Stomach (tissue), 9 donors: ENCODE measurements around the gene GNAS-AS1. TPM values are rescaled to one million over a fixed set of nuclear protein-coding genes. Genes with fewer than 3 reads are reported as not detected.

Experiments
- DNase-seq, 2 donors: peaks; one replicate each; pipeline versions ENCODE4 v3.0.0 to v3.0.0-alpha.2; 2013 to 2019
- H3K27ac ChIP-seq, 5 donors: fragments of 200-600 bp in 4 of 5; sonication (generic) in 4 of 5; one replicate each; pipeline ENCODE4 v1.5.1; 2013 to 2019; ENCODE audit warnings: mild to moderate bottlenecking in 1 of 5, moderate library complexity in 1 of 5
- H3K27me3 ChIP-seq, 3 donors: fragments of 200-600 bp; sonication (generic); one replicate each; pipeline ENCODE4 v1.5.1; 2017 to 2019; ENCODE audit warnings: mixed run types in 1 of 3
- H3K36me3 ChIP-seq, 4 donors: fragments of 200-600 bp; sonication (generic); 1 replicate in 3 of 4; 2 replicates in 1 of 4; pipeline ENCODE4 v1.5.1; 2016 to 2019
- H3K4me1 ChIP-seq, 4 donors: fragments of 200-600 bp; sonication (generic); one replicate each; pipeline ENCODE4 v1.5.1; 2016 to 2019
- H3K4me3 ChIP-seq, 4 donors: fragments of 200-600 bp; sonication (generic) in 3 of 4; one replicate each; pipeline ENCODE4 v1.5.1; 2016 to 2019; ENCODE audit warnings: mild to moderate bottlenecking in 1 of 4
- H3K9me3 ChIP-seq, 4 donors: fragments of 200-600 bp; sonication (generic); one replicate each; pipeline ENCODE4 v1.5.1; 2016 to 2019
- EP300 ChIP-seq: sonication (generic); formaldehyde crosslinking; IDR thresholded peaks from one replicate; pipeline ENCODE4 v1.6.1; 2017; ENCODE audit warnings: antibody characterized with exemption
- POLR2A ChIP-seq, 4 donors: fragments of 450-650 bp; IDR thresholded peaks; one replicate each; pipeline ENCODE4 v1.6.1; 2016; ENCODE audit warnings: antibody characterized with exemption in 4 of 4, control low read depth in 2 of 4, mild to moderate bottlenecking in 1 of 4, moderate library complexity in 1 of 4
- POLR2AphosphoS5 ChIP-seq, 3 donors: sonication (generic); formaldehyde crosslinking; IDR thresholded peaks; one replicate each; pipeline ENCODE4 v1.6.1; 2016; ENCODE audit warnings: antibody characterized with exemption in 3 of 3
- WGBS, 5 donors: extraction: QIAGEN DNeasy Blood & Tissue Kit in 3 of 5; methylation state at CpG; one replicate each; pipeline versions ENCODE4 v1.1.5 to v1.1.7; 2013 to 2018; 5-methylcytosine and 5-hydroxymethylcytosine counted together
- intact Hi-C: fragments of 100-400 bp; cut with DNase I; formaldehyde crosslinking; loops from one replicate; pipeline ENCODE4 v1.15.1; 2023; ENCODE audit warnings: low total_unique reads
- polyA plus RNA-seq, 3 donors: library from polyadenylated mRNA; stranded (reverse); fragments of 200-250 nt; gene quantifications; one replicate each; pipeline ENCODE4 v1.2.3, GENCODE V29; 2013
- total RNA-seq, 5 donors: library from RNA; depleted of rRNA; stranded (reverse); fragments of >200 nt; gene quantifications; one replicate each; pipeline versions ENCODE4 v1.1.0 to v1.2.3, GENCODE V29; 2014 to 2016
- TF ChIP-seq, protein P1 (sequence below), 7 experiments: fragments of 450-650 bp in 4 of 7; fragments of 200-600 bp in 3 of 7; sonication (generic) in 3 of 7; IDR thresholded peaks; one replicate each; pipeline ENCODE4 v1.5.1; 2016 to 2019; ENCODE audit warnings: antibody characterized with exemption in 7 of 7, control low read depth in 2 of 7, mild to moderate bottlenecking in 1 of 7
- donor health status: healthy with polysubstance abuse.
- donor health status: Bipolar disorder and iron deficiency.
- donor health status: healthy.

The GNAS-AS1 gene
- total and polyA plus RNA-seq, 8 donors: 0.15 to 45.5 (median 1.8) TPM; not detected in 4

DNA sequence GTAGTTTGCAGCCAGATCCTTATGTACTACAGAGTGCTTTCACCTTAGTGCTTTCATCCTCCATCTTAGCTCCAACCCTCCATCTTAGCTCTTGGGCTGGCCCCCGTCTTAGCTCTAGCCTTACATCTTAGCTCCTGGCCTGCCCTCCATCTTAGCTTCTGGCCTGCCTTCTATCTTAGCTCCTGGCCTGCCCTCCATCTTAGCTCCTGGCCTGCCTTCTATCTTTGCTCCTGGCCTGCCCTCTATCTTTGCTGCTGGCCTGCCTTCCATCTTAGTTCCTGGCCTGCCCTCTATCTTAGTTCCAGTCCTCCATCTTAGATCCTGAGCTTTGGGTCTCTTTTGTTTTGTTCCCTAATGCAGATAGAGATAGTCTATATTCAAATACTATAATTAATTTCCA, 23.8 kb upstream of the GNAS-AS1 start:
- peaks cover 0 to 4% (median 0%) of the 10 kb centered on the region in 4 donors for H3K4me1 ChIP-seq
- TF ChIP-seq, protein P1, sequence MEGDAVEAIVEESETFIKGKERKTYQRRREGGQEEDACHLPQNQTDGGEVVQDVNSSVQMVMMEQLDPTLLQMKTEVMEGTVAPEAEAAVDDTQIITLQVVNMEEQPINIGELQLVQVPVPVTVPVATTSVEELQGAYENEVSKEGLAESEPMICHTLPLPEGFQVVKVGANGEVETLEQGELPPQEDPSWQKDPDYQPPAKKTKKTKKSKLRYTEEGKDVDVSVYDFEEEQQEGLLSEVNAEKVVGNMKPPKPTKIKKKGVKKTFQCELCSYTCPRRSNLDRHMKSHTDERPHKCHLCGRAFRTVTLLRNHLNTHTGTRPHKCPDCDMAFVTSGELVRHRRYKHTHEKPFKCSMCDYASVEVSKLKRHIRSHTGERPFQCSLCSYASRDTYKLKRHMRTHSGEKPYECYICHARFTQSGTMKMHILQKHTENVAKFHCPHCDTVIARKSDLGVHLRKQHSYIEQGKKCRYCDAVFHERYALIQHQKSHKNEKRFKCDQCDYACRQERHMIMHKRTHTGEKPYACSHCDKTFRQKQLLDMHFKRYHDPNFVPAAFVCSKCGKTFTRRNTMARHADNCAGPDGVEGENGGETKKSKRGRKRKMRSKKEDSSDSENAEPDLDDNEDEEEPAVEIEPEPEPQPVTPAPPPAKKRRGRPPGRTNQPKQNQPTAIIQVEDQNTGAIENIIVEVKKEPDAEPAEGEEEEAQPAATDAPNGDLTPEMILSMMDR (IDR thresholded peaks at IDR 0.05): no peak
- TF ChIP-seq POLR2A (IDR thresholded peaks at IDR 0.05): no peak
- TF ChIP-seq POLR2AphosphoS5 (IDR thresholded peaks at IDR 0.05): no peak
- TF ChIP-seq EP300: no peak
- no peak for DNase-seq
- H3K4me3 ChIP-seq: no peak overlapping the region
- no peaks in the 10 kb centered on the region for H3K27me3 ChIP-seq
- no peaks in the 10 kb centered on the region for H3K9me3 ChIP-seq
- intact Hi-C loops: loop anchor here (5.0 kb wide), 1 partner anchor 348 kb away; no protein-coding TSS in a partner anchor
- no peak overlapping the region for H3K27ac ChIP-seq
- no peaks in the 10 kb centered on the region for H3K36me3 ChIP-seq
- 86 to 100% (median 96%) methylated on average over 1 of the region's 1 CpG for WGBS, 5 donors

- H3K36me3 ChIP-seq: no peaks in the 10 kb centered on the region
- TF ChIP-seq POLR2AphosphoS5 (IDR thresholded peaks at IDR 0.05) (no peak), POLR2A (IDR thresholded peaks at IDR 0.05) (no peak), EP300 (no peak)
- TF ChIP-seq, protein P1 (IDR thresholded peaks at IDR 0.05): no peak
- H3K27me3 ChIP-seq: no peaks in the 10 kb centered on the region
- no peak overlapping the region for H3K27ac ChIP-seq
- intact Hi-C loops: loop anchor here (5.0 kb wide), 1 partner anchor 351 kb away; no protein-coding TSS in a partner anchor
- no peak for DNase-seq
- no peaks in the 10 kb centered on the region for H3K9me3 ChIP-seq
- H3K4me3 ChIP-seq: no peak overlapping the region
- H3K4me1 ChIP-seq: peaks cover 0 to 4% (median 0%) of the 10 kb centered on the region in 4 donors
- 72 to 83% (median 78%) methylated on average over 8 of the region's 8 CpGs for WGBS, 5 donors
Measured at GRCh38 chr20:58871533-58872102, 20.9 kb upstream of the GNAS-AS1 start.

DNA sequence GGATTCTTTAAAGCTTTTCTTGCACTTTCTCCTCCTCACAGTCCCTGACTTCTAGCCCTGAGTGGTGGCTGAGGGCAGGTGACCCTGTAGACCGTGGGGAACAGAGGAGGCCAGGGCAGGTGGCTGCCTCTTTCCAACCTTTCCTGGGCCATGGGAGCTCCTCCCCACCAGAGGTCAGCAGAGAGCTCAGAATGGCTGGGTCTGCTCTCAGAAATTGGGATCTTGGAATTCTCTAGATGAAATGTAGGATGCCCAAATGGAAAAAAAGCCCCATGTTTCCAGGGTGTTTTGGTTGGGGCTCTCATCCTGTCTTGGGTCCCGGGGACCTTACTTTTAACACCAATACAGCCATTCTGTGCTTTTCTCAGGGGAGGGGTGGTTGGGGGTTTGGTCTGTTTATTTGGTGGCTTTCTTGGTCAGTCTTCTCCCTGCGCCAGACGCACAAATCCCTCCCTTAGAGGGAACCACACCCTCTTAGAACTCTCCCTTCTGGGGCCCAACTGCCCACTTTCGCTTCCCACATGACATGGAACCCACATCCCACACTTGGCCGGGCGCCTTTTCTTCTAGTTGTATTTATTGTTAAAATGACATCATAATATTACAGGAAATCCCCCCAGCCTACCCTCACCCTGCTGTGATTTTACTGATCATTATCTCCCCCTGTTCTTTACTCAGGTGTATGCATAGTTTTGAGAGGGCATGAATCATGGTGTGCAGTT, 19.8 kb upstream of the GNAS-AS1 start:
- Histone ChIP-seq H3K4me3 (no peak overlapping the region), H3K9me3 (no peaks in the 10 kb centered on the region), H3K4me1 (peaks cover 0 to 4% (median 0%) of the 10 kb centered on the region in 4 donors), H3K36me3 (no peaks in the 10 kb centered on the region), H3K27me3 (no peaks in the 10 kb centered on the region), H3K27ac (no peak overlapping the region)
- intact Hi-C loops: loop anchor here (5.0 kb wide), 1 partner anchor 352 kb away; no protein-coding TSS in a partner anchor
- 25 to 38% (median 29%) methylated on average over 7 of the region's 7 CpGs for WGBS, 5 donors
- no peak for TF ChIP-seq EP300
- TF ChIP-seq, protein P1 (IDR thresholded peaks at IDR 0.05): peak in 5 of 7 experiments; percentile 77 to 85 (median 82)
- peak; percentile 79 to 89 for DNase-seq

- 78 to 83% (median 81%) methylated on average over 7 of the region's 7 CpGs for WGBS, 5 donors
- no peak overlapping the region for H3K4me3 ChIP-seq
Measured at GRCh38 chr20:58869662-58870227, 19.0 kb upstream of the GNAS-AS1 start.

More at GRCh38 chr20:58869662-58870227, 19.0 kb upstream of the GNAS-AS1 start:
- H3K36me3 ChIP-seq: no peaks in the 10 kb centered on the region
- no peaks in the 10 kb centered on the region for H3K9me3 ChIP-seq
- H3K27me3 ChIP-seq: no peaks in the 10 kb centered on the region
- DNase-seq: no peak
- no peak overlapping the region for H3K27ac ChIP-seq
- TF ChIP-seq POLR2AphosphoS5 (IDR thresholded peaks at IDR 0.05) (no peak), EP300 (no peak), POLR2A (IDR thresholded peaks at IDR 0.05) (no peak)
- TF ChIP-seq, protein P1 (IDR thresholded peaks at IDR 0.05): no peak
- peaks cover 0 to 4% (median 0%) of the 10 kb centered on the region in 4 donors for H3K4me1 ChIP-seq
- intact Hi-C loops: loop anchor here (5.0 to 10.0 kb wide), 2 partner anchors 353 to 585 kb away; no protein-coding TSS in a partner anchor
